Esophagus (tissue), 2 donors: ENCODE results near the gene ENOSF1. TPM values are rescaled to one million over a fixed set of nuclear protein-coding genes. Genes with fewer than 3 reads are reported as not detected.
"Not testable (repeated sequence)": the region's sequence is repeated elsewhere in the genome, so short reads cannot be mapped to it uniquely, and the experiment has no call there.

ENCODE experiments used
- H3K27ac ChIP-seq, 2 donors: one replicate each; pipeline ENCODE4 v1.5.1; 2013; ENCODE audit warnings: low read depth in 2 of 2, mild to moderate bottlenecking in 2 of 2, inconsistent platforms in 1 of 2, low read length in 1 of 2, moderate library complexity in 1 of 2
- H3K27me3 ChIP-seq, 2 donors: one replicate each; pipeline ENCODE4 v1.6.1; 2013; ENCODE audit warnings: low read length in 2 of 2, control low read depth in 1 of 2, mild to moderate bottlenecking in 1 of 2; ENCODE audit not compliant: insufficient read depth in 2 of 2, control insufficient read depth in 1 of 2
- H3K36me3 ChIP-seq, 2 donors: one replicate each; pipeline ENCODE4 v1.6.1; 2013; ENCODE audit warnings: low read length in 1 of 2; ENCODE audit not compliant: control insufficient read depth in 2 of 2, insufficient read depth in 2 of 2
- H3K4me1 ChIP-seq, 2 donors: one replicate each; pipeline ENCODE4 v1.6.1; 2013; ENCODE audit warnings: low read length in 1 of 2; ENCODE audit not compliant: control insufficient read depth in 2 of 2, insufficient read depth in 2 of 2
- H3K4me3 ChIP-seq, 2 donors: one replicate each; pipeline ENCODE4 v1.5.1; 2013; ENCODE audit warnings: low read length in 2 of 2, mild to moderate bottlenecking in 2 of 2, low read depth in 1 of 2, moderate library complexity in 1 of 2
- H3K9me3 ChIP-seq, 2 donors: one replicate each; pipeline ENCODE4 v1.6.1; 2013; ENCODE audit warnings: mild to moderate bottlenecking in 2 of 2, low read depth in 1 of 2, low read length in 1 of 2, moderate library complexity in 1 of 2; ENCODE audit not compliant: control insufficient read depth in 2 of 2, insufficient read depth in 1 of 2
- WGBS, 2 donors: extraction: QIAGEN DNeasy Blood & Tissue Kit; methylation state at CpG; one replicate each; pipeline ENCODE4 v1.1.7; 2013; 5-methylcytosine and 5-hydroxymethylcytosine counted together
- polyA plus RNA-seq, 2 donors: library from polyadenylated mRNA; stranded (reverse); fragments of 200-250 nt; gene quantifications; one replicate each; pipeline ENCODE4 v1.2.3, GENCODE V29; 2013
- donor health status: healthy with polysubstance abuse.
- donor health status: Bipolar disorder and iron deficiency.

ENOSF1 gene
- polyA plus RNA-seq, 2 donors, result 23.9 to 75.1 TPM

- no peak overlapping the region for H3K4me3 ChIP-seq
- WGBS, 2 donors, result 71 to 80% methylated on average over 5 of the region's 5 CpGs
- H3K27me3 ChIP-seq, result no peaks in the 10 kb centered on the region
- H3K27ac ChIP-seq, result no peak overlapping the region
- H3K4me1 ChIP-seq, result no peaks in the 10 kb centered on the region
- H3K9me3 ChIP-seq, result no peaks in the 10 kb centered on the region
- peaks cover 0 to 21% of the 10 kb centered on the region in 2 donors for H3K36me3 ChIP-seq
Measured at GRCh38 chr18:688323-688722, 24.1 kb downstream of the ENOSF1 start.

- Histone ChIP-seq H3K27me3 (no peaks in the 10 kb centered on the region), H3K4me3 (no peak overlapping the region), H3K27ac (no peak overlapping the region), H3K4me1 (peaks cover 0 to under 1% of the 10 kb centered on the region in 2 donors), H3K9me3 (no peaks in the 10 kb centered on the region), H3K36me3 (peaks cover 4 to 14% of the 10 kb centered on the region in 2 donors)
- 84 to 86% methylated on average over 11 of the region's 11 CpGs for WGBS, 2 donors
Measured at GRCh38 chr18:686339-687111, 25.9 kb downstream of the ENOSF1 start.

GRCh38 chr18:685438-685837 is 27.0 kb downstream of the ENOSF1 start:
- Histone ChIP-seq H3K4me1 (peaks cover 0 to 2% of the 10 kb centered on the region in 2 donors), H3K4me3 (no peak overlapping the region), H3K27ac (no peak overlapping the region), H3K9me3 (no peaks in the 10 kb centered on the region), H3K36me3 (peaks cover 8 to 13% of the 10 kb centered on the region in 2 donors), H3K27me3 (no peaks in the 10 kb centered on the region)
- 81 to 83% methylated on average over 3 of the region's 3 CpGs for WGBS, 2 donors

GRCh38 chr18:683531-683930 is 28.9 kb downstream of the ENOSF1 start:
- H3K27ac ChIP-seq, result no peak overlapping the region
- H3K4me3 ChIP-seq, result no peak overlapping the region
- no peaks in the 10 kb centered on the region for H3K27me3 ChIP-seq
- H3K4me1 ChIP-seq, result peaks cover 0 to 2% of the 10 kb centered on the region in 2 donors
- WGBS, 2 donors, result 82 to 83% methylated on average over 5 of the region's 5 CpGs
- H3K9me3 ChIP-seq, result no peaks in the 10 kb centered on the region
- H3K36me3 ChIP-seq, result peaks cover 8 to 18% of the 10 kb centered on the region in 2 donors

GRCh38 chr18:682833-683232 is 29.6 kb downstream of the ENOSF1 start:
- Histone ChIP-seq H3K36me3 (peaks cover 8 to 19% of the 10 kb centered on the region in 2 donors), H3K9me3 (no peaks in the 10 kb centered on the region), H3K27ac (no peak overlapping the region)

GRCh38 chr18:682416-682815 is 30.0 kb downstream of the ENOSF1 start:
- H3K27ac ChIP-seq, H3K9me3 ChIP-seq, H3K4me3 ChIP-seq, H3K4me1 ChIP-seq, H3K27me3 ChIP-seq: not testable (repeated sequence)
- peaks cover 8 to 19% of the 10 kb centered on the region in 2 donors for H3K36me3 ChIP-seq
- WGBS, 2 donors, result 87 to 91% methylated on average over 9 of the region's 9 CpGs

More at GRCh38 chr18:682833-683232, 29.6 kb downstream of the ENOSF1 start:
- Histone ChIP-seq H3K27me3 (no peaks in the 10 kb centered on the region), H3K4me3 (no peak overlapping the region), H3K4me1 (peaks cover 0 to 2% of the 10 kb centered on the region in 2 donors)

- WGBS, 2 donors, result 82 to 84% methylated on average over 5 of the region's 5 CpGs
Measured at GRCh38 chr18:681985-682384, 30.4 kb downstream of the ENOSF1 start.

GRCh38 chr18:680392-680791 is 32.0 kb downstream of the ENOSF1 start:
- Histone ChIP-seq H3K36me3 (peaks cover 8 to 19% of the 10 kb centered on the region in 2 donors), H3K4me3 (no peak overlapping the region), H3K9me3 (no peaks in the 10 kb centered on the region), H3K27me3 (no peaks in the 10 kb centered on the region), H3K27ac (no peak overlapping the region), H3K4me1 (peaks cover 0 to 2% of the 10 kb centered on the region in 2 donors)
- whole genome bisulfite sequencing, 2 donors, result 96 to 98% methylated on average over 4 of the region's 4 CpGs

More at GRCh38 chr18:681985-682384, 30.4 kb downstream of the ENOSF1 start:
- Histone ChIP-seq H3K9me3 (no peaks in the 10 kb centered on the region), H3K27ac (no peak overlapping the region), H3K36me3 (peaks cover 8 to 19% of the 10 kb centered on the region in 2 donors), H3K27me3 (no peaks in the 10 kb centered on the region), H3K4me3 (no peak overlapping the region), H3K4me1 (peaks cover 0 to 2% of the 10 kb centered on the region in 2 donors)

GRCh38 chr18:679516-679915 is 32.9 kb downstream of the ENOSF1 start:
- WGBS, 2 donors, result 92 to 98% methylated on average over 4 of the region's 4 CpGs
- no peaks in the 10 kb centered on the region for H3K9me3 ChIP-seq
- H3K27me3 ChIP-seq, result no peaks in the 10 kb centered on the region
- H3K4me1 ChIP-seq, result peaks cover 0 to 2% of the 10 kb centered on the region in 2 donors
- no peak overlapping the region for H3K27ac ChIP-seq
- H3K36me3 ChIP-seq, result peaks cover 8 to 25% of the 10 kb centered on the region in 2 donors
- H3K4me3 ChIP-seq, result no peak overlapping the region
